Neural progenitor cell (in vitro differentiated cells): ENCODE measurements around the gene FAT3. TPM values are rescaled to one million over a fixed set of nuclear protein-coding genes. Genes with fewer than 3 reads are reported as not detected.

Experiments used
- DNase-seq: peaks from one replicate; pipeline ENCODE4 v3.0.0-alpha.2; 2016; ENCODE audit warnings: low spot score
- H2AFZ ChIP-seq: fragments of 200-600 bp; sonication (generic); replicated peaks from 2 replicates; pipeline ENCODE4 v1.6.1; 2016; ENCODE audit warnings: antibody characterized with exemption
- H3F3A ChIP-seq: fragments of 200-600 bp; sonication (generic); 2 replicates; pipeline ENCODE4 v1.6.1; 2016; ENCODE audit warnings: antibody characterized with exemption, low read depth
- H3K27ac ChIP-seq: fragments of 200-600 bp; sonication (generic); 2 replicates; pipeline ENCODE4 v1.5.1; 2016; ENCODE audit warnings: mild to moderate bottlenecking
- H3K27me3 ChIP-seq: fragments of 200-600 bp; sonication (generic); 2 replicates; pipeline ENCODE4 v1.6.1; 2016; ENCODE audit warnings: mild to moderate bottlenecking, moderate library complexity
- H3K36me3 ChIP-seq: fragments of 200-600 bp; sonication (generic); 2 replicates; pipeline ENCODE4 v1.5.1; 2016
- H3K4me1 ChIP-seq: fragments of 200-600 bp; sonication (generic); 2 replicates; pipeline ENCODE4 v1.6.1; 2016; ENCODE audit warnings: mixed run types
- H3K4me2 ChIP-seq: fragments of 200-600 bp; sonication (generic); 2 replicates; pipeline ENCODE4 v1.6.1; 2016
- H3K4me3 ChIP-seq: fragments of 200-600 bp; sonication (generic); 2 replicates; pipeline ENCODE4 v1.5.1; 2016
- H3K79me2 ChIP-seq: fragments of 200-600 bp; sonication (generic); 2 replicates; pipeline ENCODE4 v1.6.1; 2016; ENCODE audit warnings: low read depth
- H3K9ac ChIP-seq: fragments of 200-600 bp; sonication (generic); 2 replicates; pipeline ENCODE4 v1.6.1; 2016
- H3K9me3 ChIP-seq: fragments of 200-600 bp; sonication (generic); 2 replicates; pipeline ENCODE4 v1.5.1; 2016; ENCODE audit warnings: low read depth
- H4K20me1 ChIP-seq: fragments of 200-600 bp; sonication (generic); 2 replicates; pipeline ENCODE4 v1.6.1; 2016; ENCODE audit warnings: low read depth
- H3K27ac Mint-ChIP-seq: 3 replicates; pipeline ENCODE4 v1.8.0; 2021; ENCODE audit warnings: mixed read lengths
- H3K27me3 Mint-ChIP-seq: 2 replicates; pipeline ENCODE4 v1.8.0; 2022; ENCODE audit warnings: low read depth, mild to moderate bottlenecking, inconsistent platforms, moderate library complexity, mixed read lengths; ENCODE audit not compliant: insufficient read depth
- H3K36me3 Mint-ChIP-seq: 3 replicates; pipeline ENCODE4 v1.8.0; 2021; ENCODE audit warnings: mixed read lengths
- H3K4me1 Mint-ChIP-seq: 3 replicates; pipeline ENCODE4 v1.8.0; 2021; ENCODE audit warnings: mixed read lengths
- H3K4me3 Mint-ChIP-seq: 3 replicates; pipeline ENCODE4 v1.8.0; 2021; ENCODE audit warnings: mild to moderate bottlenecking, moderate library complexity, mixed read lengths
- H3K9me3 Mint-ChIP-seq: 3 replicates; pipeline ENCODE4 v1.8.0; 2020; ENCODE audit warnings: mixed read lengths
- CTCF ChIP-seq: fragments of 200-600 bp; sonication (generic); IDR thresholded peaks from 2 replicates; pipeline ENCODE4 v1.5.1; 2017; ENCODE audit warnings: antibody characterized with exemption, mild to moderate bottlenecking
- EZH2 ChIP-seq: fragments of 200-600 bp; sonication (generic); IDR thresholded peaks from 2 replicates; pipeline ENCODE4 v1.6.1; 2017; ENCODE audit warnings: antibody characterized with exemption, mild to moderate bottlenecking, moderate library complexity
- EZH2phosphoT487 ChIP-seq: fragments of 200-600 bp; sonication (generic); IDR thresholded peaks from 2 replicates; pipeline ENCODE4 v1.6.1; 2017; ENCODE audit warnings: antibody characterized with exemption
- total RNA-seq: library from RNA; depleted of rRNA; stranded (reverse); fragments of >200 nt; gene quantifications from 2 replicates; pipeline ENCODE4 v1.2.3, GENCODE V29; 2015; ENCODE audit warnings: low replicate concordance

The FAT3 gene
- total RNA-seq, 1 donor from 2014 or later: 22.0 TPM

- H4K20me1 ChIP-seq: no peaks in the 10 kb centered on the region
- Mint-ChIP-seq H3K36me3 (peaks cover 6% of the 10 kb centered on the region), H3K9me3 (no peaks in the 10 kb centered on the region), H3K4me3 (no peak overlapping the region), H3K27ac (no peak overlapping the region), H3K4me1 (peaks cover 2% of the 10 kb centered on the region), H3K27me3 (no peaks in the 10 kb centered on the region)
- H3K4me1 ChIP-seq: no peaks in the 10 kb centered on the region
- no peak overlapping the region for H3K4me3 ChIP-seq
- DNase-seq: no peak
- H3F3A ChIP-seq: no peaks in the 10 kb centered on the region
- H3K27me3 ChIP-seq: no peaks in the 10 kb centered on the region
- no peak overlapping the region for H3K4me2 ChIP-seq
- H2AFZ ChIP-seq: no peak overlapping the region
- no peak for TF ChIP-seq EZH2
- TF ChIP-seq CTCF: no peak
- H3K36me3 ChIP-seq: no peaks in the 10 kb centered on the region
- no peaks in the 10 kb centered on the region for H3K9me3 ChIP-seq
- no peak overlapping the region for H3K27ac ChIP-seq
- no peaks in the 10 kb centered on the region for H3K79me2 ChIP-seq
- H3K9ac ChIP-seq: no peak overlapping the region
These were observed 43.4 kb downstream of the FAT3 start for GRCh38 chr11:92267968-92268367.

GRCh38 chr11:92268546-92268945, 43.9 kb downstream of the FAT3 start:
- Histone ChIP-seq H3K79me2 (no peaks in the 10 kb centered on the region), H2AFZ (no peak overlapping the region), H3K4me3 (no peak overlapping the region), H3K27me3 (no peaks in the 10 kb centered on the region), H3K27ac (no peak overlapping the region), H3K9me3 (no peaks in the 10 kb centered on the region), H3K9ac (no peak overlapping the region), H4K20me1 (no peaks in the 10 kb centered on the region), H3F3A (no peaks in the 10 kb centered on the region), H3K4me2 (no peak overlapping the region), H3K36me3 (no peaks in the 10 kb centered on the region), H3K4me1 (peaks cover 4% of the 10 kb centered on the region)
- Mint-ChIP-seq H3K4me1 (peaks cover 2% of the 10 kb centered on the region), H3K9me3 (no peaks in the 10 kb centered on the region), H3K4me3 (no peak overlapping the region), H3K27ac (no peak overlapping the region), H3K36me3 (peaks cover 4% of the 10 kb centered on the region), H3K27me3 (no peaks in the 10 kb centered on the region)
- DNase-seq: no peak
- TF ChIP-seq EZH2: no peak
- no peak for TF ChIP-seq EZH2phosphoT487
- TF ChIP-seq CTCF: no peak

GRCh38 chr11:92269021-92269420, 44.4 kb downstream of the FAT3 start:
- Histone ChIP-seq H3K9ac (no peak overlapping the region), H3K9me3 (no peaks in the 10 kb centered on the region), H3K79me2 (no peaks in the 10 kb centered on the region), H2AFZ (no peak overlapping the region), H3K4me1 (peaks cover 6% of the 10 kb centered on the region), H3K27me3 (no peaks in the 10 kb centered on the region), H3F3A (no peaks in the 10 kb centered on the region), H3K36me3 (no peaks in the 10 kb centered on the region), H3K27ac (no peak overlapping the region), H4K20me1 (no peaks in the 10 kb centered on the region), H3K4me2 (no peak overlapping the region), H3K4me3 (no peak overlapping the region)
- H3K4me1 Mint-ChIP-seq: peaks cover 2% of the 10 kb centered on the region
- H3K36me3 Mint-ChIP-seq: peaks cover 5% of the 10 kb centered on the region
- H3K27me3 Mint-ChIP-seq: no peaks in the 10 kb centered on the region
- H3K27ac Mint-ChIP-seq: no peak overlapping the region
- no peaks in the 10 kb centered on the region for H3K9me3 Mint-ChIP-seq
- H3K4me3 Mint-ChIP-seq: no peak overlapping the region
- no peak for TF ChIP-seq CTCF
- TF ChIP-seq EZH2phosphoT487: no peak
- no peak for TF ChIP-seq EZH2
- DNase-seq: no peak
